HL-60 (cell line): ENCODE results near the gene NRXN3.

Experiments used
- GABPA ChIP-seq: IDR thresholded peaks from 2 replicates; pipeline ENCODE4 v1.6.1; 2012; ENCODE audit warnings: low read depth
- POLR2AphosphoS5 ChIP-seq: IDR thresholded peaks from 2 replicates; pipeline ENCODE4 v1.6.1; 2012; ENCODE audit warnings: low read depth

DNA sequence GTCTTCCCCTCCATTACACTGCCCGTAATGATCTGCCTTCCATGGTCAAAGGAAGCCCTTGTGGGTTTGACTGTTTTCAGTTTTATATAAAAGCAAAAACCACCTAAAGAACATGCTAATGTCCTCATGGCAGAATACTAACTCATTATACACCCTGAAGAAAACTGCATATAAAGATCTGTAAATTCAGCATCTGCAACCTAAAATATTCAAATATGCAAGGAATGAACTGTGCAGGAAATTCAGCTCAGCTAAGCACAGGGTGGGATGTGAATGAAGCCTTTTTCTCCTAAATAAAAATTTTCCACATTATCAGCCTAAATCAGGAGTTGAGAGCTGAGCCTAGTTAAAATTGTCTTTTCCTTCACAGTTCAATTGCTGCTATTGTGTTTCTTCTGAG, 128.1 kb downstream of the NRXN3 start:
- no peak for TF ChIP-seq GABPA
- no peak for TF ChIP-seq POLR2AphosphoS5
